Stimulated activated CD8-positive, alpha-beta memory T cell treated with anti-CD3 and anti-CD28 coated beads, Interleukin-7, amount 100 ng/mL, for 24 hours (primary cell): ENCODE measurements around the gene DBF4B.
"Not testable (repeated sequence)": the region's sequence is repeated elsewhere in the genome, so short reads cannot be mapped to it uniquely, and the experiment has no call there.

Source experiments
- DNase-seq: peaks from one replicate; pipeline ENCODE4 v3.0.0-alpha.2; 2020; ENCODE audit warnings: low read depth

The DBF4B gene, protein sequence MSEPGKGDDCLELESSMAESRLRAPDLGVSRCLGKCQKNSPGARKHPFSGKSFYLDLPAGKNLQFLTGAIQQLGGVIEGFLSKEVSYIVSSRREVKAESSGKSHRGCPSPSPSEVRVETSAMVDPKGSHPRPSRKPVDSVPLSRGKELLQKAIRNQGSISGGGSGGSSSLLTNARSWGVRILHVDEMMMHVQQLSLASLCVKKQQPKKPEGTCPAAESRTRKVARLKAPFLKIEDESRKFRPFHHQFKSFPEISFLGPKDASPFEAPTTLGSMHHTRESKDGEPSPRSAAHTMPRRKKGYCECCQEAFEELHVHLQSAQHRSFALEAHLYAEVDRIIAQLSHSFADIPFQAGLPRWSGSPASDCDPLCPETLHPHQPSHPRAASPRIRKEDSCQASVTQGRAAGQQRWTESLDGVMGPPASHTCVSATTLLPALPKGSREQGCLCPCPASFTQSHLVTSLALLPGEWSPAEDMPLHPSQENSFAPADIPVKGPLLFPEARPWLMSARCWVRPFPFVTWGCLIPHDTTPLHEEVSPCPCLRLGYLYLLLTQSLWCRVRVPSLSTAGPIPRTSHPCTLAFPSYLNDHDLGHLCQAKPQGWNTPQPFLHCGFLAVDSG

GRCh38 chr17:44708401-44709263 lies at the start of gene DBF4B:
DBF4B (plus strand) TSS chr17:44708665; CDS start chr17:44708821, 156 bp downstream.
- DNase-seq, result peak; percentile 63

- no peak for DNase-seq
Observed at GRCh38 chr17:44661835-44662234, 46.6 kb upstream of the DBF4B start.

DNA sequence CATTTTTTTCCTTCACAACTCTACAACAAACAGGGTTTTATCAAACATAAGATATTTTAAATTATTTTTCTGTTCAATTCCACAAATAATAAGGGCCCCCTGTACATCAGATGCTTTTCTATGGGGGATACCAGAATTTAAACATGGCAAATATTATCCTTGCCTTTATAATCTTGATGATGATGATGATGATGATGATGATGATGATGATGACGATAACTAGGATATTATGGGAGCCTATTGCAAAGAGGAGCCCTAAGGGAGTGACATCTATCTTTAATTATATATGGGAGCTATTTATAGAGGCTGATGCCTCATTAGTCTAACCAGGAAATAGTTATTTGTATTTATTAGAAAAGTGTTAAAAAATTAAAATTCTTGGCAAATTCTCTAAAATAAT lies 45.4 kb upstream of the DBF4B start:
- no peak for DNase-seq

DNA sequence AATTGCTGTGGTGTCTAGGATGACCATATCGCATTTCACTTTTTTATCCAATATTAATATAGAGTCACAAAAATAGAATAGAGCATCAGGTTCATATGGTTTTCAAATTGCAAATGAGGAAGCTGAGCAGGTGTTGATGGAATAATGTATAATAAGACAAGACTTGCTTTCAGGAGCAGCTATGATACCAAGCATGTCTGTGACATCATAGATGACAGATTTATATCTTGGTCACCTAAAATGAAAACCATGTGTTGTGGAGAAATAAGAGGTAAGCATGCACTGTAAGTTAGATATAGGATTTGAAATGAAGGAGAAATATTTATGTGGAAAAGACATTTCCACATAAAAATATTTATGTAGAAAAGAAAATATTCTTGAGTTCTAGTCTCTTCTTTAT lies 43.6 kb upstream of the DBF4B start:
- no peak for DNase-seq

- DNase-seq, result no peak
Observed at GRCh38 chr17:44666006-44666405, 42.5 kb upstream of the DBF4B start.

GRCh38 chr17:44672479-44673093 lies 35.9 kb upstream of the DBF4B start:
- DNase-seq, result no peak

- no peak for DNase-seq
Observed at GRCh38 chr17:44673893-44674292, 34.6 kb upstream of the DBF4B start.

- DNase-seq, result no peak
Observed at GRCh38 chr17:44677136-44677535, 31.3 kb upstream of the DBF4B start.

- DNase-seq, result not testable (repeated sequence)
Observed at GRCh38 chr17:44683303-44683702, 25.2 kb upstream of the DBF4B start.

DNA sequence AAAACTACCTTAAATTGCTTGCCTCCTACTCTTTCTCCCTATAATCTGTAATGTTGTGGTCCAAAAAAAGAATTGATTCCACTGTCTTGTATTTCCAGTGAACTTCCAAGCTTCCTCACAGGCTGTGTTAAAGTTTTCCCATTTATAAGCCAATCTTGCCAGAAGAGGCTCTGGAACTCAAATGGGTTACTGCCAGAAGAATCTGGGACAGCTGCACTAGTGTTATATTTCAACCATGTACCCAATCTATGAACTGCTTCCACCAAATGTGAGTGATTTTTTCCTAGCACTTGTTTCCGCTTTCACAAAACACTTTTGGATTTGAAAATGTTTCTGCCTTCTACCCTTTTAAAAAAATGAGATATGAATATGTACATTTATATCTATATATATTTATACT lies 20.7 kb upstream of the DBF4B start:
- DNase-seq, result no peak

DNA sequence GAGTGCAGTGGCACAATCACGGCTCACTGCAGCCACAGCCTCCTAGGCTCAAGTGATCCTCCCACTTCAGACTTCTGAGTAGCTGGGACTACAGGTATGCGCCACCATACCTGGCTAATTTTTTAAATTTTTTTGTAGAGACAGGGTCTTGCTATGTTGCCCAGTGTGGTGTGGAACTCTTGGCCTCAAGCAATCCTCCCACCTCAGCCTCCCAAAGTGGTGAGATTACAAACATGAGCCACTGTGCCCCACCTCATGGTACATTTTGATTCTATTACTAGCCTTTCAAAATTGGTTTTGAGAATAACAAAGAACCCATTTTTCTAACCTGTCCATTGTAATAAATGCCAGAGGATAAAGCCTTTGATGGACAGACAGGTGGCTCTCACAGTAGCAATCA lies 20.3 kb upstream of the DBF4B start:
- DNase-seq, result no peak

DNA sequence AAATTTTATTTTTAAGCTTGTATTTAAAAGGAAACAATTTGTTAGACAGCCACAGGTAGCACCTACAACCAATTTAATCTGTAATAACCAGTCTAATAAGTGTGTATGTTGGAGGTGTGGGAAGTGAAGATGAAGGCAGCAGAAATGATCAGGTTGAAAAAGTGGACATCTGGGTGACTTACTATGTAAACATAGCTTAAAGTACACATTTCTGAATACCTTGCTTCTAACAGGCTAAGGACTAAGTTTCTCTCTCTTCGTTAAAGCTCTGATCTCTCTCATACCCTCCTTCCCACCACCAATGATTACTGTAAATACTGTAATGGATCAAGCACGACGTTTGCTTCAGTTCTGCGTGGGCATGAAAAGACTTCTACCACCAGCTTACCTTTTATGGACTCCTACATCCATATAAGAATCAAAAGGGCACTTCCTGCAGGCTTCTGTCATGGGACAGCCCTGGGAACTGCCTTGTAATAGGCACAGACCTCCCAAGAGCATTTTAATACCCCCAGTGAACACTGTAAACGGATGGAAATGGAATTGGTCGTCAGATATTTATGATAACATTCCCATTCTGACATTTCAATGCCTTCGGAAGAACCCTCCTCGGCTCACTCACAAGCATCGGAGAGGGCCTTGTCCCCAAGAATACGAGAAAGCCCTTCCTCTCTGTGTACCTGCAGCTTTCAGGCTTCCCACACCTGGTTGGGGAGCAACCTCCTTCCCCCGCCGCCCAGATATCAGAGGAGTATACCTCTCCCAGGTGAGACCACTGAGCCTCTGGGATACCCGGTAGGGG lies 19.6 kb upstream of the DBF4B start:
- no peak for DNase-seq

DNA sequence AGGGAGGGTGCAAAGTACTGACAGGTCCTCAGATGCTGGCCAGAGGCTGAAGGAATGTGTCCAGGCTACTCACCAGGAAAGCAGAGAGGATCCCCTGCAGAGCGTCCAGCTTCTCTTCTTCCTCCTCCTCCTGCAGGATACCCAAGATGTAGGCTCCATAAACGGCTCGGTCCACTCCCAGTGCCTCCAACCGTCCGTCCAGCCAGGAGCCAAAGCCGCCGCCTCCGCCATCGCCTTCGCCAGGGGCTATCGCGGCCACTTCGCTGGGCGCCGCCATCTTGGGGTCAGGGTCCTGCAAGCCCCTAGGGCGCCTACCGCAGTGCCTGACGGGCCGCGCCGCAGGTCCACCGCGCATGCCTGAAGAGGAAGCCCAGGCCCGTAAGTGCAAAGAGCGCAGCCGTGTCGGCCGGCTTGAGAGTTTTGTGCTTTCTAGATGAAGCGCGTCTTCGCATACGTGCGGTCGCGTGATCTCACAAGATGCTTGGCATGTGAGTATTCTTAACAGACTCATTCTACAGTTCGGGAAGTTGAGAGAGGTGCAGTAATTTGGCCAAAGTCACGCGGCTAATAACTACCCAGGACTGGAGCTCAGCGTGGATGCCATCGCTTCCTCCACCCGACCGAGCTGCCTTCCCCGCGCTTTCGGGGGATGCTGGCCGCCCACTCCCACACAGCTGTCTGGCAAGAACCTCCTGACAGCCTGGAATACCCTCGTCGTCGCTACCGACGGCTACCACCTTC lies 18.8 kb upstream of the DBF4B start, which contains the start of gene CCDC43:
CCDC43 (minus strand) TSS at position 300 of the 741 bp plus-strand sequence; CDS start at position 277, 23 bp downstream.
- DNase-seq, result peak; percentile 77

GRCh38 chr17:44690746-44691306 lies 17.6 kb upstream of the DBF4B start:
- not testable (repeated sequence) for DNase-seq

GRCh38 chr17:44693609-44694008 lies 14.9 kb upstream of the DBF4B start:
- DNase-seq, result no peak

- not testable (repeated sequence) for DNase-seq
Observed at GRCh38 chr17:44700288-44700687, 8.2 kb upstream of the DBF4B start.

GRCh38 chr17:44707755-44708400 lies 587 bp upstream of the DBF4B start:
- DNase-seq, result no peak

GRCh38 chr17:44719444-44719843 lies 11.0 kb downstream of the DBF4B start:
- no peak for DNase-seq

- no peak for DNase-seq
Observed at GRCh38 chr17:44722254-44722653, 13.8 kb downstream of the DBF4B start.

DNA sequence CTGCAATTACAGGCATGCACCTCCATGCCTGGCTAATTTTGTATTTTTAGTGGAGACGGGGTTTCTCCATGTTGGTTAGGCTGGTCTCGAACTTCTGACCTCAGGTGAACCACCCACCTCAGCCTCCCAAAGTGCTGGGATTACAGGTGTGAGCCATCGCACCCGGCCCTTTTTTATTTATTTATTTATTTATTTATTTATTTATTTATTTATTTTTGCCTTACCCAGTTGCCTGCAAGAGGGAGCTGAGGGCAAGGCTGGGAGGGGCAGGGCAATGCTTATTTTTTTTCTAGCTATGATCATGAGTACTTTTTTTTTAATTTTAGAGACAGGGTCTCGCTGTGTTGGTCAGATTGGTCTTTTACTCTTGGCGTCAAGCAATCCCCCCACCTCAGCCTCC lies 17.7 kb downstream of the DBF4B start:
- not testable (repeated sequence) for DNase-seq
